PC-9 (cell line): ENCODE data around the gene GJB4. TPM values are rescaled to one million over a fixed set of nuclear protein-coding genes. Genes with fewer than 3 reads are reported as not detected.

ENCODE experiments used
- total RNA-seq: library from RNA; stranded (reverse); gene quantifications from 2 replicates; pipeline ENCODE4 v1.2.3, GENCODE V29; 2021

GJB4 gene
- total RNA-seq, 1 experiment from 2014 or later, result 5.8 TPM

Other genes with a start within 250 kb of the GJB4 start
- 18.1 and 20.0 TPM in 2 replicates for gene GJB5, start 4.7 kb upstream of the GJB4 start, total RNA-seq
- 58.6 and 63.0 TPM in 2 replicates for gene GJB3, start 21.5 kb downstream of the GJB4 start, total RNA-seq
- not detected in 2 replicates for gene GJA4, start 33.3 kb downstream of the GJB4 start, total RNA-seq
- 17.4 and 19.3 TPM in 2 replicates for gene SMIM12, start 100.0 kb downstream of the GJB4 start, total RNA-seq
- not detected in 2 replicates for gene DLGAP3, start 169.9 kb downstream of the GJB4 start, total RNA-seq
- gene TMEM35B, start 225.6 kb downstream of the GJB4 start, total RNA-seq, result 39.8 and 41.7 TPM in 2 replicates